Measurements from ENCODE around the gene GZMH. TPM values are rescaled to one million over a fixed set of nuclear protein-coding genes. Genes with fewer than 3 reads are reported as not detected.
A peak's percentile ranks its signal among the peaks of the same experiment; 100 is the strongest.
"Not testable (repeated sequence)": the region's sequence is repeated elsewhere in the genome, so short reads cannot be mapped to it uniquely, and the experiment has no call there.

GZMH gene
- total RNA-seq, 4 donors from 2014 or later, result 0.53 to 5.1 (median 1.9) TPM; not detected in 1

DNA sequence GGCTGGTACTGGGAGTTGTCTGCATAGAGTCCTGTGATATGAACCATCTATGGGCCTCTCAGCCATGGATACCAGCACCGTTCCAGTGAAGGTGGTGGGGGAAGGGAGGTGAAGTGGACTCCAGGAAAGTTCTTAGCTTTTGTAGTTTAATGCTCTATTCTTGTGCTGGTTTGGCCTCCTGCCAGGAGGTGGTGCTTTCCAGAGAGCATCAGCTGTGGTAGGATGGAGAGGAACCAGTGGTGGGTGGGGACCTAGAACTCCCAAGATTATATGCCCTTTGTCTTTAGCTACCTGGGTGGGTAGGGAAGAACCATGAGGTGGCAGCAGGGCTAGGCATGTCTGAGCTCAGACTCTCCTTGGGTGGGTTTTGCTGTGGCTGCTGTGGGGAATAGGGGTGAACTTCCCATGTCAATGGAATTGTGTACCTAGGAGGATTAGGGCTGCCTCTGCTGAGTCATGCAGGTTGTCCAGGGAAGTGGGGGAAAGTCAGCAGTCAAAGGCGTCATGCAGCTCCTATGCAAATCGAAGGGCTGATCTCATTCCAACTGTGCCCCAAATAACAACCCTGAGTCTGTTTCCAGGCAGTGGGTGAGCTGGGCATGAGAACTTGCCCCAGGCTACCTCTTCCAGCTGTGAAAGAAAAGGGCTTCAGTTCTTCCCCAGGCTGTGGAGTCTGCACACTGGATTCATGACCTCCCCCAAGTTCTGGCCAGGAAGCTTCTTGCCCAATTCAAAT lies 14.2 kb downstream of the GZMH start:
- peaks cover 0 to 7% (median 0%) of the 10 kb centered on the region in 3 donors for H3K4me1 ChIP-seq
- H3K4me3 ChIP-seq, result peak overlapping the region in 1 of 4 donors; percentile 12
- H3K27ac ChIP-seq, result peak overlapping the region in 1 of 4 donors; percentile 34
- no peak for DNase-seq
- no peaks in the 10 kb centered on the region for H3K36me3 ChIP-seq
- peaks cover 0 to 22% (median 0%) of the 10 kb centered on the region in 3 donors for H3K9me3 ChIP-seq
- H3K27me3 ChIP-seq, result no peaks in the 10 kb centered on the region
- TF ChIP-seq, protein P1, sequence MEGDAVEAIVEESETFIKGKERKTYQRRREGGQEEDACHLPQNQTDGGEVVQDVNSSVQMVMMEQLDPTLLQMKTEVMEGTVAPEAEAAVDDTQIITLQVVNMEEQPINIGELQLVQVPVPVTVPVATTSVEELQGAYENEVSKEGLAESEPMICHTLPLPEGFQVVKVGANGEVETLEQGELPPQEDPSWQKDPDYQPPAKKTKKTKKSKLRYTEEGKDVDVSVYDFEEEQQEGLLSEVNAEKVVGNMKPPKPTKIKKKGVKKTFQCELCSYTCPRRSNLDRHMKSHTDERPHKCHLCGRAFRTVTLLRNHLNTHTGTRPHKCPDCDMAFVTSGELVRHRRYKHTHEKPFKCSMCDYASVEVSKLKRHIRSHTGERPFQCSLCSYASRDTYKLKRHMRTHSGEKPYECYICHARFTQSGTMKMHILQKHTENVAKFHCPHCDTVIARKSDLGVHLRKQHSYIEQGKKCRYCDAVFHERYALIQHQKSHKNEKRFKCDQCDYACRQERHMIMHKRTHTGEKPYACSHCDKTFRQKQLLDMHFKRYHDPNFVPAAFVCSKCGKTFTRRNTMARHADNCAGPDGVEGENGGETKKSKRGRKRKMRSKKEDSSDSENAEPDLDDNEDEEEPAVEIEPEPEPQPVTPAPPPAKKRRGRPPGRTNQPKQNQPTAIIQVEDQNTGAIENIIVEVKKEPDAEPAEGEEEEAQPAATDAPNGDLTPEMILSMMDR (IDR thresholded peaks at IDR 0.05), result no peak
- no peak for TF ChIP-seq POLR2A (IDR thresholded peaks at IDR 0.05)
- WGBS, 2 donors, result 33 to 37% methylated on average over 3 of the region's 3 CpGs
- intact Hi-C loops (cut with DNase I), result no loop called here

DNA sequence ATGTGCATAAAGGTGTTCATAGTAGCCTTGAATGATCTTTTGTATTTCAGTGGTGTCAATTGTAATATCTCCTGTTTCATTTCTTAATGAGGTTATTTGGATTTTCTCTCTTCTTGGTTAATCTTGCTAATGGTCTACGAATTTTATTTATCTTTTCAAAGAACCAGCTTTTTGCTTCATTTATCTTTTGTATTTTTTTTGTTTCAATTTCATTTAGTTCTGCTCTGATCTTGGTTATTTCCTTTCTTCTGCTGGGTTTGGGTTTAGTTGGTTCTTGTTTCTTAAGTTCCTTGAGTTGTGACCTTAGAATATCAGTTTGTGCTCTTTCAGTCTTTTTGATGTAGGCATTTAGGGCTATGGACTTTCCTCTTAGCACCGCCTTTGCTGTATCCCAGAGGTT lies 18.5 kb downstream of the GZMH start:
- DNase-seq; H3K27ac ChIP-seq; H3K36me3 ChIP-seq; H3K4me3 ChIP-seq; H3K27me3 ChIP-seq; H3K4me1 ChIP-seq; intact Hi-C loops (cut with DNase I): not testable (repeated sequence)
- H3K9me3 ChIP-seq, result peaks cover 0 to 16% (median 3%) of the 10 kb centered on the region in 3 donors
- 71 to 72% methylated on average over 2 of the region's 2 CpGs for WGBS, 2 donors

DNA sequence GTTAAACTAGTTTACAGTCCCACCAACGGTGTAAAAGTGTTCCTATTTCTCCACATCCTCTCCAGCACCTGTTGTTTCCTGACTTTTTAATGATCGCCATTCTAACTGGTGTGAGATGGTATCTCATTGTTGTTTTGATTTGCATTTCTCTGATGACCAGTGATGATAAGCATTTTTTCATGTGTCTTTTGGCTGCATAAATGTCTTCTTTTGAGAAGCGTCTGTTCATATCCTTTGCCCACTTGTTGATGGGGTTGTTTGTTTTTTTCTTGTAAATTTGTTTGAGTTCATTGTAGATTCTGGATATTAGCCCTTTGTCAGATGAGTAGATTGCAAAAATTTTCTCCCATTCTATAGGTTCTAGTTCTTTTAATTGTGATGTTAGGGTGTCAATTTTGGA lies 25.1 kb downstream of the GZMH start:
- H3K4me3 ChIP-seq; H3K36me3 ChIP-seq; H3K4me1 ChIP-seq; H3K27me3 ChIP-seq; H3K27ac ChIP-seq; intact Hi-C loops (cut with DNase I); DNase-seq: not testable (repeated sequence)
- peaks cover 0 to 15% (median 3%) of the 10 kb centered on the region in 3 donors for H3K9me3 ChIP-seq
- WGBS, 2 donors, result 83 to 93% methylated on average over 3 of the region's 3 CpGs

DNA sequence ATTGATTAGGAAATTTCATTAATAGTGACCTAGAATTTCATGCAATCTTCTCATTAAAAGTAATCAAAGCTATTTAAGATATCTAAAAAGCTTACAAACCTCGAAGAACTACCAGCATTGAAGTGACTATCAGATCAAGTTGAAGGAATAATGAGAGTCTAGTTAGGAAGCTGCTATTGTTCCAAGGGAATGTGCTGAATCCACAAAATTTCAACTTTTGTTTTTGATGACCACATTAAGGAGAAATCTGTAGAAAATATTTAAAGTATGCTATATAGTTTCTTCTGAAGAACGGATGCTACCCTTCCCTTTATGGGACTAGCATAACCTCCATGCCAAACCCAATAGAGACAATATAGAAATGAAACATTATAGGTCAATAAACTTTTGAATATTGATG lies 30.9 kb downstream of the GZMH start:
- DNase-seq, result no peak
- peaks cover 0 to 8% (median 0%) of the 10 kb centered on the region in 4 donors for H3K27me3 ChIP-seq
- no peak overlapping the region for H3K27ac ChIP-seq
- H3K9me3 ChIP-seq, result peaks cover 0 to 5% (median 0%) of the 10 kb centered on the region in 3 donors
- no peaks in the 10 kb centered on the region for H3K4me1 ChIP-seq
- no peak for TF ChIP-seq POLR2A (IDR thresholded peaks at IDR 0.05)
- TF ChIP-seq, protein P1 (IDR thresholded peaks at IDR 0.05), result no peak
- 62 to 63% methylated on average over 2 of the region's 2 CpGs for WGBS, 2 donors
- intact Hi-C loops (cut with DNase I), result no loop called here
- H3K36me3 ChIP-seq, result no peaks in the 10 kb centered on the region
- no peak overlapping the region for H3K4me3 ChIP-seq

DNA sequence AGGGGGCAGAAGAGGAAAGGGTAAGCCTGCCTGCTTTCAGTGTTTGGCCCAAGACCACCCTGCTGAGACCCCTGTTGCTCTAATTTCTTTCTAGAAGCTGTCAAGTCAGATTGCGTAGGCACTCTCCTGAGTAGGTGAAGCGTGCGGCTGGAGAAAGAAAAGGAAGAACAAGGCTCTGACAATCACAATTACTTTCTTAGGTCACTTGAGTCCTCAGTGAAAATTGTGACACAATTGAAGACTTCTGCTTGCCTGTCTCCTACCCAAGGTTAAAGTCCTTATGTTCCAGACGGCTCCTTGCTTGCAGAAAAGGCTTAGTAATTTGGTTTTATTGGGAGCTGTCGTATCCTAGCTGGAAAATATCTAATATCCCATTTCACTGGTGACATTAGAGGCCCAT lies 32.7 kb downstream of the GZMH start:
- no peak overlapping the region for H3K27ac ChIP-seq
- TF ChIP-seq POLR2A (IDR thresholded peaks at IDR 0.05), result no peak
- TF ChIP-seq, protein P1 (IDR thresholded peaks at IDR 0.05), result no peak
- H3K4me1 ChIP-seq, result no peaks in the 10 kb centered on the region
- no peaks in the 10 kb centered on the region for H3K9me3 ChIP-seq
- DNase-seq, result no peak
- H3K36me3 ChIP-seq, result no peaks in the 10 kb centered on the region
- intact Hi-C loops (cut with DNase I), result no loop called here
- WGBS, 2 donors, result 67 to 73% methylated on average over 5 of the region's 5 CpGs
- H3K4me3 ChIP-seq, result no peak overlapping the region
- H3K27me3 ChIP-seq, result peaks cover 0 to 10% (median 0%) of the 10 kb centered on the region in 4 donors

DNA sequence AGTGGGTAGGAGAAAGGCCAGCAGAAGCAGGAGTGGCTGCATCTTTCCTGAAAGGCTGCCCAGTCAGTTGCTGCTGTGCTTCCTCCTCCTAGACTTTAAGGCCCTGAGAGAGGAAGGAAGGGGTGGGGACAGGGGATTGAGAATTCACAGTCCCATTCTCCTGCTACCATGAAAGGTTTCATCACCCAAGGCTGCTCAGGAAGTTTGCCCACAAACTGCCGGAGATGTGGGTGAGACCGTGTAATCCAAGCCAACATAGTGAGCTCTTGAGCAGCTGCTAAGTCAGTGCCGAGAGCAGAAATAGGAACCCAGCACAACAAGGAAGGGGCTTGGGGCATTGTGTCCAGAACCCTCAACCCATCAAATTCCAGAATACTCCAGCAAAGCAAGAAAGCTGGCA lies 33.3 kb downstream of the GZMH start, which contains the start of gene CTSG:
TSS of gene CTSG (minus strand) at position 69 of the 400 bp plus-strand sequence. CDS start at position 42, 27 bp downstream.
- TF ChIP-seq, protein P1 (IDR thresholded peaks at IDR 0.05), result no peak
- no peak for TF ChIP-seq POLR2A (IDR thresholded peaks at IDR 0.05)
- H3K4me3 ChIP-seq, result no peak within 1 kb of the TSS
- no peaks in the 10 kb centered on the region for H3K4me1 ChIP-seq
- H3K36me3 ChIP-seq, result no peaks in the 10 kb centered on the region
- no peaks in the 10 kb centered on the region for H3K9me3 ChIP-seq
- H3K27ac ChIP-seq, result no peak within 1 kb of the TSS
- H3K27me3 ChIP-seq, result peaks cover 0 to 10% (median 0%) of the 10 kb centered on the region in 4 donors
- no peak for DNase-seq
- WGBS, 2 donors, result 63 to 67% methylated on average over 1 to 3 of the region's 3 CpGs
- intact Hi-C loops (cut with DNase I), result no loop called here

All from esophagus squamous epithelium (tissue), 5 donors.